ENCODE measurements around the gene ASXL2. TPM values are rescaled to one million over a fixed set of nuclear protein-coding genes. Genes with fewer than 3 reads are reported as not detected.
"Not testable (repeated sequence)": the region's sequence is repeated elsewhere in the genome, so short reads cannot be mapped to it uniquely, and the experiment has no call there.

The ASXL2 gene
- total RNA-seq, 4 donors from 2014 or later = 13.3 to 26.7 (median 16.8) TPM

- Histone ChIP-seq H3K4me3 (no peak overlapping the region), H3K4me1 (no peaks in the 10 kb centered on the region), H3K27me3 (peaks cover 15% of the 10 kb centered on the region), H3K27ac (no peak overlapping the region), H3K36me3 (no peaks in the 10 kb centered on the region), H3K9me3 (no peaks in the 10 kb centered on the region)
- WGBS, 2 donors (ENCODE audit: low coverage in 1 of 2) = 50 to 82% methylated on average over 1 to 5 of the region's 5 CpGs
- no peak for ATAC-seq
- TF ChIP-seq POLR2A (IDR thresholded peaks at IDR 0.05) = no peak
- no peak for TF ChIP-seq CTCF (IDR thresholded peaks at IDR 0.05)
- TF ChIP-seq EP300 (IDR thresholded peaks at IDR 0.05) = no peak
- TF ChIP-seq POLR2AphosphoS5 (IDR thresholded peaks at IDR 0.05) = no peak
These were observed 42.0 kb upstream of the ASXL2 start for GRCh38 chr2:25920336-25920735.

- Histone ChIP-seq H3K4me3 (no peak overlapping the region), H3K9me3 (no peaks in the 10 kb centered on the region), H3K27me3 (peaks cover 12% of the 10 kb centered on the region), H3K27ac (no peak overlapping the region), H3K4me1 (peaks cover 0 to 8% (median 0%) of the 10 kb centered on the region in 3 donors), H3K36me3 (no peaks in the 10 kb centered on the region)
- ATAC-seq = no peak
- WGBS, 2 donors (ENCODE audit: low coverage in 1 of 2) = 69% methylated on average over 2 of the region's 3 CpGs; no CpG with 5 or more reads in 1 of the 2 donors
- TF ChIP-seq CTCF (IDR thresholded peaks at IDR 0.05) (no peak), POLR2AphosphoS5 (IDR thresholded peaks at IDR 0.05) (no peak), POLR2A (IDR thresholded peaks at IDR 0.05) (no peak), EP300 (IDR thresholded peaks at IDR 0.05) (no peak)
These were observed 39.5 kb upstream of the ASXL2 start for GRCh38 chr2:25917832-25918231.

- ATAC-seq, H3K4me3 ChIP-seq: not testable (repeated sequence)
- 86 to 89% methylated on average over 5 to 6 of the region's 7 CpGs for WGBS, 2 donors (ENCODE audit: low coverage in 1 of 2)
These were observed 39.1 kb upstream of the ASXL2 start for GRCh38 chr2:25917411-25917810.

GRCh38 chr2:25915944-25916772, 37.9 kb upstream of the ASXL2 start:
- not testable (repeated sequence) for H3K27ac ChIP-seq, ATAC-seq, H3K36me3 ChIP-seq, H3K4me3 ChIP-seq, H3K9me3 ChIP-seq, H3K27me3 ChIP-seq
- WGBS, 2 donors (ENCODE audit: low coverage in 1 of 2) = 72 to 80% methylated on average over 2 to 3 of the region's 16 CpGs
- H3K4me1 ChIP-seq = peaks cover 0 to 10% (median 0%) of the 10 kb centered on the region in 3 donors

More at GRCh38 chr2:25917411-25917810, 39.1 kb upstream of the ASXL2 start:
- not testable (repeated sequence) for H3K36me3 ChIP-seq, H3K27ac ChIP-seq, H3K9me3 ChIP-seq
- Histone ChIP-seq H3K4me1 (peaks cover 0 to 10% (median 0%) of the 10 kb centered on the region in 3 donors), H3K27me3 (peaks cover 12% of the 10 kb centered on the region)

- H3K27me3 ChIP-seq, H3K9me3 ChIP-seq, H3K27ac ChIP-seq, ATAC-seq, H3K36me3 ChIP-seq, H3K4me3 ChIP-seq: not testable (repeated sequence)
- WGBS, 2 donors (ENCODE audit: low coverage in 1 of 2) = 100% methylated on average over 2 of the region's 33 CpGs; no CpG with 5 or more reads in 1 of the 2 donors
- H3K4me1 ChIP-seq = peaks cover 0 to 10% (median 0%) of the 10 kb centered on the region in 3 donors
These were observed 37.1 kb upstream of the ASXL2 start for GRCh38 chr2:25915411-25915810.

GRCh38 chr2:25913696-25913973, 35.3 kb upstream of the ASXL2 start:
- WGBS, 2 donors (ENCODE audit: low coverage in 1 of 2) = 83 to 97% methylated on average over 5 to 9 of the region's 9 CpGs
- H3K4me3 ChIP-seq, H3K27me3 ChIP-seq, H3K27ac ChIP-seq, ATAC-seq, H3K36me3 ChIP-seq, H3K9me3 ChIP-seq: not testable (repeated sequence)
- peaks cover 0 to 10% (median 0%) of the 10 kb centered on the region in 3 donors for H3K4me1 ChIP-seq

GRCh38 chr2:25912851-25913695, 34.8 kb upstream of the ASXL2 start:
- H3K27ac ChIP-seq = no peak overlapping the region
- no peaks in the 10 kb centered on the region for H3K36me3 ChIP-seq
- H3K4me3 ChIP-seq = no peak overlapping the region
- H3K4me1 ChIP-seq = peaks cover 0 to 10% (median 0%) of the 10 kb centered on the region in 3 donors
- no peaks in the 10 kb centered on the region for H3K9me3 ChIP-seq
- WGBS, 2 donors (ENCODE audit: low coverage in 1 of 2) = 11 to 12% methylated on average over 8 to 9 of the region's 10 CpGs
- ATAC-seq = no peak
- no peaks in the 10 kb centered on the region for H3K27me3 ChIP-seq
- TF ChIP-seq POLR2A (IDR thresholded peaks at IDR 0.05) = no peak

- H3K4me1 ChIP-seq = peaks cover 0 to 10% (median 0%) of the 10 kb centered on the region in 3 donors
- 63 to 83% methylated on average over 1 to 2 of the region's 5 CpGs for WGBS, 2 donors (ENCODE audit: low coverage in 1 of 2)
- H3K36me3 ChIP-seq, H3K9me3 ChIP-seq, ATAC-seq, H3K4me3 ChIP-seq, H3K27me3 ChIP-seq, H3K27ac ChIP-seq: not testable (repeated sequence)
These were observed 31.3 kb upstream of the ASXL2 start for GRCh38 chr2:25909574-25909973.

All from gastroesophageal sphincter (tissue), 4 donors.